Urinary bladder (tissue), 4 donors: ENCODE results near the gene PYGM. TPM values are rescaled to one million over a fixed set of nuclear protein-coding genes. Genes with fewer than 3 reads are reported as not detected.

Source experiments
- DNase-seq: peaks from one replicate; pipeline ENCODE4 v3.0.0-alpha.2; 2015; ENCODE audit errors: extremely low spot score
- H3K27ac ChIP-seq: one replicate; pipeline ENCODE4 v1.5.1; 2013; ENCODE audit warnings: low read depth, mild to moderate bottlenecking, moderate library complexity
- H3K36me3 ChIP-seq: one replicate; pipeline ENCODE4 v1.6.1; 2013; ENCODE audit warnings: mild to moderate bottlenecking, moderate library complexity; ENCODE audit not compliant: insufficient read depth
- H3K4me1 ChIP-seq: one replicate; pipeline ENCODE4 v1.6.1; 2013; ENCODE audit warnings: mild to moderate bottlenecking, moderate library complexity; ENCODE audit not compliant: insufficient read depth
- H3K4me3 ChIP-seq: one replicate; pipeline ENCODE4 v1.5.1; 2013; ENCODE audit warnings: low read depth, low read length
- WGBS: extraction: QIAGEN DNeasy Blood & Tissue Kit; methylation state at CpG from one replicate; pipeline ENCODE4 v1.1.7; 2013; 5-methylcytosine and 5-hydroxymethylcytosine counted together
- polyA plus RNA-seq: library from polyadenylated mRNA; stranded (reverse); fragments of 200-250 nt; gene quantifications from one replicate; pipeline ENCODE4 v1.2.3, GENCODE V29; 2013
- total RNA-seq: library from RNA; depleted of rRNA; stranded (reverse); fragments of >200 nt; gene quantifications from one replicate; pipeline ENCODE4 v1.2.3, GENCODE V29; 2014
- donor health status: healthy with polysubstance abuse.
- donor health status: healthy.

The PYGM gene
- total and polyA plus RNA-seq, 2 donors = 15.1 to 33.6 TPM

DNA sequence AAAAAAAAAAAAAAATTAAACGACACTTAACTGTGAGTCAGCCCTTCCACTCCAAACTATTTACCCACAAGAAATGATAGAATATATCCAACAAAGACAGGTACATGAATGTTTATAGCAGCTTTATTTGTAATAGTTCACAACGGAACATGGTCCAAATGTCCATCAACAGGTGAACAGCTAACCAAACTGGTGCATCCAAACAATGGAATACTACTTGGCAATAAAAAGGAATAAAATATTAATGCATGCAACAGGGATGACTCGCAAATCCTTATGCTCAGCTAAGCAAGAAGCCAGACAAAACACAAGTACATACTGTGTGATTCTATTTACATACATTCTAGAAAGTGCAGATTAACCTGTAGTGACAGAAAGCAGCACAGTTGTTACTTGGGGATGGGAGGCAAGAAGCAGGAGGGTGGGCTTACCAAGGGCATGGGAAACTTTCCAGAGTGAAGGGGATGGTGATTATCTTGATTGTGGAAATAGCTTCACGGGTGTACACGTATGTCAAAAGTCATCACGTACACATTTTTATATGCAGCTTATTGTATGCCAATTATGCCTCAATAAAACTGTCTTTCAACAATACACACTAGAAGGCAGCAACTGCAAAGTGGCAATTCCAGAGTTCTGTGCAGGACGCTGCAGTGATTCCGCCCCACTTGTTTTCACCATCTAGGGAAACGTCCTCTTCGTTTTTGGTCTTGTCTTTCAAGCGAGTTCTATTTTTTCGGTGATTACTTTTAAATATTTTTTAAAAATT, 25.2 kb upstream of the PYGM start:
- Histone ChIP-seq H3K36me3 (no peaks in the 10 kb centered on the region), H3K4me1 (no peaks in the 10 kb centered on the region), H3K27ac (no peak overlapping the region), H3K4me3 (no peak overlapping the region)
- WGBS = 84% methylated on average over 12 of the region's 12 CpGs
- DNase-seq = no peak

DNA sequence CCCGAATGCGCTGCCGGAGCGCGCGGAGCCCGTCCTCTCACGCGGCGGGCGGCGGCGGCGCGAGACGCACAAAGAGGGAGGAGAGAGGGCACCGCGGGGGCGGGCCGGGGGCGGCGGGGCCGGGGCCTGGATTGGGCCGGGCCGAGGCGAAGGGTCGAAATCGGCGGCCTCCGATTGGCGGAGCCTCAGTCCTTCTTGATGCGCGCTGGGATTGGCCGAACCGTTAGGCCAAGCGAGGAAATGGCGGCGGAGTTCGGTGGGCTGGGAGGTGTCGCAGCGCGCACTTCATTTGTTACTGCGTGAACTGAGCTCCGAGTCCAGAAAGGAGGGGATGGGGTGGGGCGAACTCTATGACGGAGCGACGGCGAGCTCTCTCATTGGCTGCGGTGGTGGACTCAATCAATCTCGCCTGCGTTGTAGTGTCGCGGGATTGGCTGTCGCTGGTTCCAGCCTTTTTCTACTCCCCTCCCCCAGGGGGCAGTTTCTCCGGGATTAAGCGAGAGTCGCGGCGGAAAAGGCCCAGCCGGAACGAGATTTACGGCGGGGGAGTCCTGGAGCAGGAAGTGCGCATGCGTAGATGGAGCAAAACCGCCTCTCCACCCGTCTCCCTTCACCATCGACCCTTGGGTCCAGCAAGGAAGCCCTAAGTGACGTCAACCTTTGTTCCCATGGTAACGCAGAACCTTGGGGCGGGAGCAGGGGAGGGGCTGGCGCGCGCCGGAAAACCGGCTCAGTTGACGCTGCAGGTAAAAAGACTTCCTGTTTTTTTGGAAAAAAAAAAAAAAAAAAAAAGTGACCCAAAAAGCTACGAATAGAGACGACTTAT, 18.9 kb upstream of the PYGM start, which contains the start of gene SF1:
Gene SF1, minus strand, starts transcription at position 70 of the 826 bp plus-strand sequence. CDS start 150 bp downstream, outside the sequence.
- peak; percentile 100 for DNase-seq
- peak within 1 kb of the TSS; percentile 99 for H3K27ac ChIP-seq
- H3K36me3 ChIP-seq = peaks cover 1% of the 10 kb centered on the region
- H3K4me1 ChIP-seq = no peaks in the 10 kb centered on the region
- peak within 1 kb of the TSS; percentile 100 for H3K4me3 ChIP-seq
- WGBS = under 1% methylated on average over 80 of the region's 80 CpGs

DNA sequence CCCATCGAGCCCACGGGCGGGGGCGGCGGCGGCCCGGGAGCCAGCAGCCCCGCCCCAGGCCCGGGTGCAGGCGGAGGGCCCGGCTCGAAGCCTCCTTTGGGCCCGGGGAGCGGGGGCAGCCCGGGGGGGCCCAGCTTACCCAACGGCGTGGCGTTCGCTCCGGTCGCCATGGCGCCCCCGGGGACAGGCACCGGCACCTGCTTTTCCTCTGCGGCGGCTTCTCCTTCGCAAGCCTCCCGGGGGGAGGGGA, 18.4 kb upstream of the PYGM start:
- H3K27ac ChIP-seq = peak overlapping the region; percentile 99
- no peak for DNase-seq
- peak overlapping the region; percentile 100 for H3K4me3 ChIP-seq
- H3K36me3 ChIP-seq = peaks cover 1% of the 10 kb centered on the region
- no peaks in the 10 kb centered on the region for H3K4me1 ChIP-seq
- WGBS = under 1% methylated on average over 28 of the region's 28 CpGs

DNA sequence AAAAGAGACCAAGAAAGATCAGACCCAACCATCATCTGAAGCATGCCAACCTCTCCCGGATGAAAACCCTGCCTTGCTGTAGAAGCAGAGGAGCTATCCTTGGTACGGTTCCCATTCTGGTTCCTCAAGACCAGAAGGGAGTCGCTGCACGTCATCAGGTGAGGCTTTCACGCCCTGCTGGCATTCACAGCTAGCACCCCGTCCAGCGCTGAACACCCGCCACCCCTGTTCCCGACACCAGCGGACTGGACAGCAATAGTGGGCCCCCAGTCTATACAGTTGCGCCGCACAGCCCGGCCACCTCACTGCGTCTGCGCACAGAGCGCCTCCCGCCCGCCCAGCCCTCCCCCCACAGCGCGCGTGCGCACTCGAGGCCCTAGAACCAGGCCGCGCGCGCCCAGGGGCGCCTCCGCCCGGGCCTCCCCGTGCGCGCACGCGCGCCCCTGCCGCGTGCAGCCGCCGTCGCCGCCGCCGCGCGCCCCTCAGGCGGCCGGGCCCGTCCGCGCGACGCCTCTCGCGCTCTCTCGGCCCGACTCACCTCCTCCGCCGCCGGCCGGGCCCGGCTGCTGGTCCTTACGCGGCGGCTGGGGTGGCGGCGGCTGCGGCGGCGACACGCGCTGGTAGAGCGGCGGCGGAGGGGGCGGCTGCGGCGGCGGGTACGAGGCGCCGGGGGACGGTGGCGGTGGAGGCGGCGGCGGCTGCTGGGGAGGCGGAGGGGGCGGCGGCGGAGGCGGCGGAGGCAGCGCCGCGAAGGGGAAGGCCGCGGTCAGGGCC, 17.9 kb upstream of the PYGM start:
- H3K36me3 ChIP-seq = peaks cover 1% of the 10 kb centered on the region
- under 1% methylated on average over 98 of the region's 98 CpGs for WGBS
- peak overlapping the region; percentile 99 for H3K27ac ChIP-seq
- no peaks in the 10 kb centered on the region for H3K4me1 ChIP-seq
- H3K4me3 ChIP-seq = peak overlapping the region; percentile 100
- peak; percentile 41 for DNase-seq

DNA sequence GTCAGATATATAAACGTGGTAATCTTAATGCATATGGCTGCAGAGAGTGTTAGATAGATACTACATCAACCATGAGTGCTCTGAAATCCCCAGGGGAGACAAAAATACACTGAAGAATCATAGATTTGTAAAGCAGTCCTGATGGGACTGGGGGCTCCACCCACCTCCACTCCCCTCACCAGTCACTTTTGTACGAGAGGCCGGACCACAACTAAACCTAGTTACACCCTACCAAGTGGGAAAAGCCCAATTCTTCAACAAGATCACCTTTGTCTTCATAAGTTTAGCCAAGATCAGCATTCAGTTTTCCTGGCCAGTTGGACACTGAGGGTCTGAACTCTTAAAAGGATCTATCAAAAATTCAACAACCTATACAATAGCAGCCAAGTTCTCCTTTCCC, 17.1 kb upstream of the PYGM start:
- Histone ChIP-seq H3K4me1 (no peaks in the 10 kb centered on the region), H3K27ac (no peak overlapping the region), H3K36me3 (peaks cover 1% of the 10 kb centered on the region), H3K4me3 (peak overlapping the region; percentile 100)
- WGBS = 14% methylated on average over 3 of the region's 3 CpGs
- DNase-seq = no peak

DNA sequence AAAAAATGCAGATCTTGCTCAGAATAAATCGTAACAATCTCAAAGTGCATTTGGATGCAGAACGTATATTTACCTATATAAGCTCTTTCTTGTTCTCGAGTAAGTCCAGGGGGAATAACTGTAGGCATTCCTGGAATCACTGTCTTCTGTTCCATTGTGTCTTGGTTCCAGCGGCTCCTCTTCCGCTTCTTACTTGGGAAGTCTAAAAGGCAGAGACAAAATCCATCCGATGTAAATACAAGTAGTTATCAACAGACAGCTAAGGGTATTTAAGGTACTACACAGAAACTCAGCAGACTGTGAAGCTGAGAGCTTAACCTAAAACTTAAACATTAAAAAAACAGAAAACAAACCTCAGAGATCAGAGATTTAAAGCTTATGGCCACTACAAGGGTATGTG, 16.7 kb upstream of the PYGM start:
- no peak for DNase-seq
- Histone ChIP-seq H3K36me3 (peaks cover 1% of the 10 kb centered on the region), H3K4me3 (no peak overlapping the region), H3K4me1 (no peaks in the 10 kb centered on the region), H3K27ac (no peak overlapping the region)
- WGBS = 63% methylated on average over 6 of the region's 6 CpGs

DNA sequence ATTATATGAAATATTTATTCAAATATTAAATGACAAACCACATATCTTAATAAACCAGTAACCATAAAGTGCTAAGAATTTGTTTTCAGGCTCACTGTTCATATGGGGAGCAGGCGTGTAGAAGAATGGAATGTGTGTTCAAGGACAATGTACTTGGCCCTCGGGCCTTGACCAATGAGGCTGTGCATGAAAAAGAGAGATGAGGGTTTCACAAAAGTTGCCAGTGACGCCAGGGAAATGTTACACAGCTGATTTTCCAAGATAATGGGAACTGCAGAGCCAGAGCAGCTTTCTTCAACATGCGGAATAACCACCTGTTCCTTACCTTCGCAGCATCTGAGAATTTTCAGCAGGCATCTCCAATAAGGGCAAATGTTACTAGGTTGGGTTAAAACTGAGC, 14.4 kb upstream of the PYGM start:
- 76% methylated on average over 5 of the region's 5 CpGs for WGBS
- peaks cover 5% of the 10 kb centered on the region for H3K36me3 ChIP-seq
- no peak overlapping the region for H3K4me3 ChIP-seq
- H3K27ac ChIP-seq = no peak overlapping the region
- H3K4me1 ChIP-seq = no peaks in the 10 kb centered on the region
- DNase-seq = no peak

DNA sequence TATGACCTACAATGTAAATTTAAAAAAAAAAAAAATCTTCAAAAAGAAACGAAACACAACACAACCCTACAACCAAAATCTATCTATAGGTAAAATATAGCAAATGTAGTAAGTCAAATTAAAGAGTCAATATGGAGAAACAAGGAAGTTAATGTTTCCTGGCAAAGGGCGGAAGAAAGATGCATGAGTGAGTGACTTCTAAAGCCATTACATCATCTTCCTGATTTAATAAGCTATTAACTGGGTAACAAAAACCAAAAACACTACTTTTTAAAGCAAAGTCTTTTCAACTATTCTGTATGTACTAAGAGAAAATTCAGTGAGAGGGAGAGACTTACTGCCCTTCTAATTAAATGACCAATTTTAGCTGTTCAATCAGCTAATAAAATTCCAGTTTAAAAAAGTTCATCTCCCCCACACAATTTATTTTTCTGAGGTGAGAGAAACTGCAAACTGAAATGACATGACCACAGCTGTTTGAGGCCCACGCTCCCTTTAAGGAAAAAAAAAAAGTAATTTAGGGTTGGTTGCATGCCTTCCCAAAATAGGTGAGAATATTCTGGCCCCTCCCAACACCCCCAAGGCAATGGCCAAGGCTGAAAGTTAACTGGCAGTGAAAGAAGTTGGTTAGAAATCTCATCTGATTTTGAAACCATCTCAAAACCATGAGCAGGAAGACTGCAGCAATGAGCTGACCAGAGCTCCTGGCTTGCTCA, 12.7 kb upstream of the PYGM start:
- Histone ChIP-seq H3K4me3 (no peak overlapping the region), H3K36me3 (peaks cover 16% of the 10 kb centered on the region), H3K27ac (no peak overlapping the region), H3K4me1 (no peaks in the 10 kb centered on the region)
- 69% methylated on average over 3 of the region's 3 CpGs for WGBS
- DNase-seq = no peak

DNA sequence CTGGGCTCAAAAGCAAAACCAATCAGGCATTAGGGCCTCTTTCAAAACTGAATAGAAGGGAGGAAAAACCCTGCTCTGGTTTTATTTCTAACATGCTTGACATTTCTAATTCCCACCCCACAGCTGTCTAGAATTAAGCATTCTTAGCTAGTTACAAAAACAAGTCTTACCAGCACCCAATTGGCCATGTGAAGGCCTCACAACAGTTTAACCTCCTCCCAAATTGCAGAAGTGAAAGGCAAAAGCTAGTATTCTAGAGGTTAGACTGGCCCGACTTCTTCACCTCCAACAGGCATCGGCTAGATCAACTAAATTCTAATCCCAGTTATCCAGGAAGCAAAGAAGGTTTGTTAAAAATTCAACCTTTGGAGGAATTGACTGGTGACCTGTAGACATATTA, 12.1 kb upstream of the PYGM start:
- Histone ChIP-seq H3K4me1 (no peaks in the 10 kb centered on the region), H3K4me3 (no peak overlapping the region), H3K27ac (no peak overlapping the region), H3K36me3 (peaks cover 18% of the 10 kb centered on the region)
- WGBS = 85% methylated on average over 2 of the region's 2 CpGs
- no peak for DNase-seq

DNA sequence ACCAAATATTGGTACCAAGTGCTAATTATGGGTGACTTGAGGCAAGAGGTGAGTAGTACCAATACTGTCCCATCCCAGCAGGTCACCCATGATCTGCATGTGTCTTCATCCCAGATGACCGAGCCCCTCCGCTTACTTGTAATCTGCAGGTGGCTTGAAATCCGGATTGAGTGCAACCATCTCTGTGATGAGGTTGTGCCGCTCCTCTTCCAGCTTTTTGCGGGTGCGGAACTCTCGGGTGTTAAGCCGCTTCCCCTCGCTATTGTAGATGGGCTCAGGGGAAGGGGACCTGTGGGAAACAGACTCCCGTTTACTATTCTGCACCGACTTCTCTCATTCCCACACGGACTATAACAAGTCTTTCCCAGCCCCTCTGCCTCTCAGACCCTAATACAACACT, 10.3 kb upstream of the PYGM start:
- Histone ChIP-seq H3K4me1 (no peaks in the 10 kb centered on the region), H3K36me3 (peaks cover 17% of the 10 kb centered on the region)

DNA sequence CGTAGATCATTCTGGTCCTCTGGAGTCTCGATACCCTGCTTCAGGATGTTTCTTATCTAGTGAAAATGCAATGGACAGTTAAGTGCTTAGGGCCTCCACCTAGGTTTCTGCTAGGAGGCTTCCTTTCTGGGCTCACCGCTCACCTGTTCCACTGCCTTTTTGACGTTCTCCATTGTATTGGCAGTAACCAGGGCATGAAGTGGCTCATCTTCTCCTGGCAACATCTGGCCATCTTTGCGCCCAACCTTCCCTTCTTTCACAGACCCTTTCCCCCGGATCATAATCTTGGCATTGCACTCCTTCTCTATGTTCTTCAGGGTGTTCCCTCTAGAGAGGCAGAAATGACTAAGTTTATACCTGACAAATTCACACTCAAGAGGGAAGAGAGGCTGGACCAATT, 9.5 kb upstream of the PYGM start:
- no peak for DNase-seq
- Histone ChIP-seq H3K36me3 (peaks cover 22% of the 10 kb centered on the region), H3K4me1 (no peaks in the 10 kb centered on the region), H3K27ac (no peak overlapping the region), H3K4me3 (no peak overlapping the region)
- WGBS = 92% methylated on average over 6 of the region's 6 CpGs

More for the DNA sequence above, 10.3 kb upstream of the PYGM start:
- no peak for DNase-seq
- H3K27ac ChIP-seq = no peak overlapping the region
- no peak overlapping the region for H3K4me3 ChIP-seq
- 92% methylated on average over 12 of the region's 12 CpGs for WGBS

DNA sequence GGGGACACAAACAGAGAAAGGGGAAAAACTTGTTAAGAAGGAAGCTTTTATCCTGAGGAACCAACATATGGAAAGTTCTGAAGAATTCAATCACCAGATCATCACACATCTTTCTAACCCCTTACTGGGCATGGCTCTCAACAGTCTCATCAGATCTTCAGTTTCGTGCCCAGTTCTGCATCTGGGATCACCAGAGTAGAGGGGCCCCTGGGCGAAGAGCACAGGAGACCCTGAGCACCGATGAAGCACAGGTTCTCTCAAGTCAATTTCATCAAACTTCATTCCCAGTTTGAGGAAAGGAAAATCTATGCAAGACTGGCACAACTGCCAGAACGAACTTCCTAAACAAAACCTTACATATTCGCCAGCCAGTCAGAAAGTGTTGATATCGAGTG, 8.5 kb upstream of the PYGM start:
- no peak overlapping the region for H3K4me3 ChIP-seq
- DNase-seq = no peak
- H3K4me1 ChIP-seq = no peaks in the 10 kb centered on the region
- no peak overlapping the region for H3K27ac ChIP-seq
- peaks cover 23% of the 10 kb centered on the region for H3K36me3 ChIP-seq
- WGBS = 87% methylated on average over 6 of the region's 6 CpGs
